Mucosa of descending colon (tissue), 3 donors: ENCODE results near the gene ZNF326. TPM values are rescaled to one million over a fixed set of nuclear protein-coding genes. Genes with fewer than 3 reads are reported as not detected.

Experiments
- ATAC-seq: fragments of 200-7000 bp; cut with Tn5 transposase; one replicate; pipeline ENCODE4 v1.9.1; 2020; ENCODE audit warnings: mild to moderate bottlenecking, moderate library complexity
- DNase-seq, 3 donors: peaks; one replicate each; pipeline ENCODE4 v3.0.0-alpha.2; 2020
- H3K36me3 ChIP-seq: fragments of 200-600 bp; one replicate; pipeline ENCODE4 v1.8.0; 2021; ENCODE audit warnings: low read depth, mild to moderate bottlenecking
- H3K4me1 ChIP-seq: fragments of 200-600 bp; one replicate; pipeline ENCODE4 v1.8.0; 2021; ENCODE audit warnings: low read depth, mild to moderate bottlenecking
- H3K4me3 ChIP-seq: fragments of 200-600 bp; one replicate; pipeline ENCODE4 v1.8.0; 2021; ENCODE audit warnings: mild to moderate bottlenecking
- H3K9me3 ChIP-seq: fragments of 200-600 bp; one replicate; pipeline ENCODE4 v1.8.0; 2021; ENCODE audit warnings: mild to moderate bottlenecking
- CTCF ChIP-seq: fragments of 200-600 bp; IDR thresholded peaks from one replicate; pipeline ENCODE4 v1.8.0; 2022; ENCODE audit warnings: antibody characterized with exemption, mild to moderate bottlenecking
- intact Hi-C, 2 donors: fragments of 100-400 bp; cut with DNase I in 1 of 2; cut with micrococcal nuclease in 1 of 2; formaldehyde crosslinking; loops; one replicate each; pipeline versions ENCODE4 v1.11.0 to v1.11.1; 2022; cut with DNase I, micrococcal nuclease
- total RNA-seq, 3 donors: library from RNA; stranded (reverse); fragmentation: NEBNext Ultra II Directional in 2 of 3; extraction: Animal tissue kit (Norgen Biotek cat#: 25700) in 2 of 3; gene quantifications; one replicate each; pipeline versions ENCODE4 v1.2.1 to v1.2.4, GENCODE V29; 2021 to 2023
- donor health status: DM: no; HTN: no; CAD: no; lungs with moderate emphysema.
- donor health status: DM: no; HTN: no; CAD: no.
- donor health status: DM: no; HTN: yes; CAD: no.

Gene ZNF326
- total RNA-seq, 3 donors from 2014 or later, result 25.8 to 41.5 (median 40.1) TPM

GRCh38 chr1:90000934-90001676 is 6.2 kb downstream of the ZNF326 start:
- Histone ChIP-seq H3K9me3 (no peaks in the 10 kb centered on the region), H3K4me1 (peaks cover 34% of the 10 kb centered on the region), H3K4me3 (no peak overlapping the region), H3K36me3 (no peaks in the 10 kb centered on the region)
- DNase-seq (no peak), ATAC-seq (no peak)
- TF ChIP-seq CTCF, result no peak
- intact Hi-C loops, result no loop called here

- H3K9me3 ChIP-seq, result no peaks in the 10 kb centered on the region
- no peaks in the 10 kb centered on the region for H3K36me3 ChIP-seq
- DNase-seq, result no peak
- H3K4me3 ChIP-seq, result no peak overlapping the region
- no peaks in the 10 kb centered on the region for H3K4me1 ChIP-seq
- intact Hi-C loops, result no loop called here
- ATAC-seq, result no peak
- TF ChIP-seq CTCF, result no peak
Observed at GRCh38 chr1:90007979-90008404, 13.1 kb downstream of the ZNF326 start.

GRCh38 chr1:90012300-90012699 is 17.4 kb downstream of the ZNF326 start:
- ATAC-seq (no peak), DNase-seq (no peak)
- H3K36me3 ChIP-seq, result no peaks in the 10 kb centered on the region
- no peaks in the 10 kb centered on the region for H3K4me1 ChIP-seq
- intact Hi-C loops, result no loop called here
- H3K9me3 ChIP-seq, result no peaks in the 10 kb centered on the region
- no peak for TF ChIP-seq CTCF
- H3K4me3 ChIP-seq, result no peak overlapping the region

GRCh38 chr1:90023691-90024090 is 28.8 kb downstream of the ZNF326 start:
- H3K36me3 ChIP-seq, result no peaks in the 10 kb centered on the region
- intact Hi-C loops, result no loop called here

GRCh38 chr1:90027281-90027680 is 32.4 kb downstream of the ZNF326 start:
- DNase-seq (no peak), ATAC-seq (no peak)
- Histone ChIP-seq H3K4me1 (no peaks in the 10 kb centered on the region), H3K9me3 (no peaks in the 10 kb centered on the region), H3K36me3 (no peaks in the 10 kb centered on the region), H3K4me3 (no peak overlapping the region)
- no peak for TF ChIP-seq CTCF
- intact Hi-C loops, result no loop called here

More at GRCh38 chr1:90023691-90024090, 28.8 kb downstream of the ZNF326 start:
- ATAC-seq, result no peak
- TF ChIP-seq CTCF, result no peak
- Histone ChIP-seq H3K4me3 (no peak overlapping the region), H3K9me3 (no peaks in the 10 kb centered on the region), H3K4me1 (no peaks in the 10 kb centered on the region)
- no peak for DNase-seq

GRCh38 chr1:90039652-90040051 is 44.7 kb downstream of the ZNF326 start:
- ATAC-seq (no peak), DNase-seq (no peak)
- no peak overlapping the region for H3K4me3 ChIP-seq
- intact Hi-C loops, result no loop called here
- no peaks in the 10 kb centered on the region for H3K4me1 ChIP-seq
- H3K9me3 ChIP-seq, result no peaks in the 10 kb centered on the region
- TF ChIP-seq CTCF, result no peak
- no peaks in the 10 kb centered on the region for H3K36me3 ChIP-seq
